Measurements from ENCODE around the gene PSORS1C1.
"Not testable (repeated sequence)": the region's sequence is repeated elsewhere in the genome, so short reads cannot be mapped to it uniquely, and the experiment has no call there.

Gene PSORS1C1

DNA sequence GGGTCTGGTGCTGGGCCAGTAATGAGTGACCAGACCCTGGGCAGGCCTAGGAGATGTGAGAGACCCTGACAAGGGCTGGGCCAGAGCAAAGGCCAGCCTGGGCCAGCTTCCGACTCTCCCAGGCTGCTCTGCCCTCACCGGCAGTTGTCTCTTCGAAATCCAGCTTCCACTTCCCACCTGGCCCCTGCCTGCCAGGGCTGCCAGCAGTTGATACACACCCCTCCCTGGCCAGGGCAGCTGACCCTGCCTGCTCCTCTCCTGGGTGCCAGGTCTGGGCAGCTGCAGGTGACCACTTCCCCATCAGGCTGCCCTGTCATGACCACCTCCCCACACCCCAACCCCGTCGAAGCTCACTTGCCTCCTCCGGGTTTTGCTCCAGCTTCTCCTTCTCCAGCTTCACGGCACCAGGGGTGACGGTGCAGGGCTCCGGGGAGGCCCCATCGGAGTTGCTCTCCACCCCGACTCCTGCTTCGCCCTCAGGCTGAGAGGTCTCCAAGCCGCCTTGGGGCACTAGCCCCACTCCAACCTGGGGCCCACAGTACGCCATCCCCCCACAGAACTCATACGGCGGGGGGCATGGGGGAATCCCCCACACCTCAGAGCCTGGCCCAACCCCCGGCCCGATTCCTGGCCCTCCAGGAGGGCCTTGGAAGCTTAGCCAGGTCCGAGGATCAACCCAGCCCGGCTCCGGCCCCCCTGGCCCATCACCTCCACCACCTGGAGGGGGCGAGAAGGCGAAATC is 55.4 kb downstream of the PSORS1C1 start:
- DNase-seq; in situ Hi-C loops (cut with MboI; ENCODE audit: low pct_unique_long_range_greater_than_20kb, low sequenced_read_pairs): not testable (repeated sequence)

DNA sequence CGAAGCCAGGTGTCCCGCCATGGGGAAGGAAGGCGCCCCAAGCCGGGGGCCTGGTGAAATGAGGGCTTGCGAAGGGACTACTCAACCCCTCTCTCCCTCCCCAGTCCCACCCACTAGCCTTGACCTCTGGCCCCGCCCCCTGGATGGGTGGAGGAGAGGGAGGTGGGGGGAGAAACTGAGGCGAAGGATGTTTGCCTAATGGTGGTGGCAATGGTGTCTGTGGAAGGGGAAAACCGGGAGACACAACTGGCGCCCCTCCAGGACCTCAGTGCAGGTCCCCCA is 55.9 kb downstream of the PSORS1C1 start, which contains the start of gene POU5F1:
Gene POU5F1, minus strand, starts transcription at position 83 of the 282 bp plus-strand sequence. Its CDS starts 62 bp downstream, at position 21.
- DNase-seq, result no peak
- in situ Hi-C loops (cut with MboI; ENCODE audit: low pct_unique_long_range_greater_than_20kb, low sequenced_read_pairs), result no loop called here

- no peak for DNase-seq
- in situ Hi-C loops (cut with MboI; ENCODE audit: low pct_unique_long_range_greater_than_20kb, low sequenced_read_pairs), result no loop called here
Observed at GRCh38 chr6:31170987-31171671, 56.5 kb downstream of the PSORS1C1 start.

- in situ Hi-C loops (cut with MboI; ENCODE audit: low pct_unique_long_range_greater_than_20kb, low sequenced_read_pairs), result no loop called here
- no peak for DNase-seq
Observed at GRCh38 chr6:31171931-31172905, 57.6 kb downstream of the PSORS1C1 start.

- DNase-seq, result no peak
- in situ Hi-C loops (cut with MboI; ENCODE audit: low pct_unique_long_range_greater_than_20kb, low sequenced_read_pairs), result no loop called here
Observed at GRCh38 chr6:31172973-31173384, 58.4 kb downstream of the PSORS1C1 start.

GRCh38 chr6:31173406-31173805 is 58.8 kb downstream of the PSORS1C1 start:
- in situ Hi-C loops (cut with MboI; ENCODE audit: low pct_unique_long_range_greater_than_20kb, low sequenced_read_pairs), result no loop called here
- DNase-seq, result no peak

DNA sequence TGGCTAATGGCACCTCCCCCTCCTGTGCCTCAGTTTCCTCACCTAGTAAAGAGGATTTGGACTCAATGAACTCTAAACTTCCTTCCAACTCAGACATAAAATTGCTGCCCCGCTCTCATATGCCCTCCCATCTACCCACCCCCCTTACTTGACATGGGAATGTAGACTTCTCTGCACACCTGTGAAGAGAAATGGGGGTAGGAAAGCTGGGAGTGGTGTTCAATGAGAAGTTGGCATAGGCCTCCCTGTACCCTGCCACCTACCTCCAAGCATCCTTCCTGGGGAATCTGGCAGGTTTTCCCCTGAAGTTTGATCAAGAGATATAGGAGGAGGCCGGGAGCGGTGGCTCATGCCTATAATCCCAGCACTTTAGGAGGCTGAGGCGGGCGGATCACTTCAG is 59.8 kb downstream of the PSORS1C1 start:
- in situ Hi-C loops (cut with MboI; ENCODE audit: low pct_unique_long_range_greater_than_20kb, low sequenced_read_pairs), result no loop called here
- DNase-seq, result no peak

GRCh38 chr6:31175971-31176370 is 61.4 kb downstream of the PSORS1C1 start:
- in situ Hi-C loops (cut with MboI; ENCODE audit: low pct_unique_long_range_greater_than_20kb, low sequenced_read_pairs), result no loop called here

GRCh38 chr6:31178143-31179041 is 63.8 kb downstream of the PSORS1C1 start:
- DNase-seq, result no peak
- in situ Hi-C loops (cut with MboI; ENCODE audit: low pct_unique_long_range_greater_than_20kb, low sequenced_read_pairs), result no loop called here

More at GRCh38 chr6:31175971-31176370, 61.4 kb downstream of the PSORS1C1 start:
- DNase-seq, result no peak

GRCh38 chr6:31179042-31179386 is 64.4 kb downstream of the PSORS1C1 start:
- in situ Hi-C loops (cut with MboI; ENCODE audit: low pct_unique_long_range_greater_than_20kb, low sequenced_read_pairs), result no loop called here
- DNase-seq, result no peak

DNA sequence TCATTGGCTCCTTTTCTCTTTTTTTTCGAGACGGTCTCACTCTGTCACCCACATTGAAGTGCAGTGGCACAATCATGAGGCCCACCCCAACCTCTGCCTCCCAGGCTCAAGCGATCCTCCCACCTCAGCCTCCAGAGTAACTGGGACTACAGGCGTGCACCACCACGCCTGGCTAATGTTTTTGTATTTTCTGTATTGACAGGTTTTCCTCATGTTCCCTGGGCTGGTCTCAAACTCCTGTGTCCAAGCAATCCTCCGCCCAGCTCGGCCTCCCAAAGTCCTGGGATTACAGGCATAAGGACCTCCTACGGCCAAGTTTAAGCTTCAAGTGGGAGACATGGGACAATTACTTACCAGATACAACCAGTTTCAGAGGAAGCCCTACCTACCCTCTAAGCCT is 65.3 kb downstream of the PSORS1C1 start:
- DNase-seq, result no peak
- in situ Hi-C loops (cut with MboI; ENCODE audit: low pct_unique_long_range_greater_than_20kb, low sequenced_read_pairs), result no loop called here

DNA sequence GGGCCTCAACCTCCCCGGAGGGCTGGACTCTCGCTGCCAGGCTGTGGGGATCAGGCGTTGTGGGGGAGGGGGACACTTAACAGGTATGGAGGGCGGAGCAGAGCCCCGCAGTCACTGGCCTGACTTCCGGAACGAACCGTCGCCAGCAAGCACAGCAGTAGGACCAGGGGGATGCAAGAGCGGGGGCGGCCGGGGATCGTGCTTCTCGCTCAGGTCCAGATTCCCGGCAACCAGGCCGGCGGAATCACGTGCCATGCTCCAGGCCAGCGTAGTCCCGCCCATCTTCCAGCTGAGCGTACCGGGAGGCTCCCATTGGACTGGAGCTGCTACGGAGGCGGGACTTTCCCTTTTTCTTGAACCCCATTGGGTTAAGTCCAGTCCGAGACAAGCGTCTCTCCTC is 65.9 kb downstream of the PSORS1C1 start:
- no peak for DNase-seq
- in situ Hi-C loops (cut with MboI; ENCODE audit: low pct_unique_long_range_greater_than_20kb, low sequenced_read_pairs), result no loop called here

- DNase-seq; in situ Hi-C loops (cut with MboI; ENCODE audit: low pct_unique_long_range_greater_than_20kb, low sequenced_read_pairs): not testable (repeated sequence)
Observed at GRCh38 chr6:31183287-31183686, 68.7 kb downstream of the PSORS1C1 start.

- DNase-seq; in situ Hi-C loops (cut with MboI; ENCODE audit: low pct_unique_long_range_greater_than_20kb, low sequenced_read_pairs): not testable (repeated sequence)
Observed at GRCh38 chr6:31183859-31184258, 69.3 kb downstream of the PSORS1C1 start.

GRCh38 chr6:31185695-31186051 is 71.1 kb downstream of the PSORS1C1 start:
- in situ Hi-C loops (cut with MboI; ENCODE audit: low pct_unique_long_range_greater_than_20kb, low sequenced_read_pairs); DNase-seq: not testable (repeated sequence)

DNA sequence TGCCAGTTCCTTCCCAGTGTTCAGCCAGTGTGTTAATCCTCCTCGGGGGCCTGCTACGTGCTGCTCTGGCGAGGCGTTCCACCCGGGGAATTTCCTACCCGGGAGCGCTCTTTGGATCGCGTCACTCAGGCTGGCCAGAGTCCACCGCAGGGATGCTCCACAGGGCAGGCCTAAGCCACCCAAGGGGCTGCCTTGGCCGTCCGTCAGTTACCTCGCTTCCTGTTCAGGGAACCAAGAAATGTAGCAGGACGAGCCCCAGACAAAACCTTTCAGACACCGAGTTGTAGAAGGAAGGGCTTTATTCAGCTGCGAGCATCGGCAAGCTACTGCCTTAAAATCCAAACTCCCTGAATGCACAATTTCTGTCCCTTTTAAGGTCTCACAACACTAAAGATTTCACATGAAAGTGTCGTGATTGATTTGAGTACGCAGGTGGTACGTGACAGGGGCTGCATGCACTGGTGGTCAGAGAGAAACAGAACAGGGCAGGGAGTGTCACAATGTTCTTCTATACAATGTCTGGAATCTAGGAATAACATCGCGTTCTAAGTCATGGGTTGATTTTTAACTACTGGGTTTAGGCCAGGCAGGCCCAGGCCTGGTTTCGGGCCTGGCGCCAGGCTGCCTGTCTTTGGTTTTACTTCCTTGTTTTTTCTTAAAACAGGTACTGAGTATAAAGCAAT is 71.6 kb downstream of the PSORS1C1 start:
- in situ Hi-C loops (cut with MboI; ENCODE audit: low pct_unique_long_range_greater_than_20kb, low sequenced_read_pairs), result no loop called here
- no peak for DNase-seq

DNA sequence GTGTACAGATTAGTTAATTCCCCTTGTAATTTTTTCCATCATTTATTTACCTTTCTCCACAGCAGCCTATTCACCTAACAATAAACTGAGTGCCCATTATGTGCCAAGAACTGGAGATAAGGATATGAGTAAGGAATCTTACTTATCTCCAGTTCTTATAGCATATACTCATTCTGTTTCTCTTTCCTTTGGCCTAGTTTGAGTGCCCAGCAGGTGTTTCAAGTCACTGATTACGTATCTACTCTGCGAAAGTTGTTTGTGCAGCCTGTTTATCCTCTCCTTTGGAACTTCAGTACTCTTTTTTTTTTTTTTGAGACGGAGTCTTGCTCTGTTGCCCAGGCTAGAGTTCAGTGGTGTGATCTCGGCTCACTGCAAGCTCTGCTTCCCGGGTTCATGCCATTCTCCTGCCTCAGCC is 73.2 kb downstream of the PSORS1C1 start:
- DNase-seq, result no peak
- in situ Hi-C loops (cut with MboI; ENCODE audit: low pct_unique_long_range_greater_than_20kb, low sequenced_read_pairs), result no loop called here

DNA sequence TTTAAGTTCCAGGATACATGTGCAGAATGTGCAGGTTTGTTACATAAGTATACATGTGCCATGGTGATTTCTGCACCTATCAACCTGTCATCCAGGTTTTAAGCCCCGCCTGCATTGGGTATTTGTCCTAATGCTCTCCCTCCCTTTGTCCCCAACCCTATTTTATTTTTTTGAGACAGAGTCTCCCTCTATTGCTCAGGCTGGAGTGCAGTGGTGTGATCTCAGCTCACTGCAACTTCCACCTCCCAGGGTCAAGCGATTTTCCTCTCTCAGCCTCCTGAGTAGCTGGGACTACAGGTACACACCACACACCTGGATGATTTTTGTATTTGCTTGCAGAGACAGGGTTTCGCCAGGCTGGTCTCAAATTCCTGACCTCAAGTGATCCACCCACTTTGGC is 74.6 kb downstream of the PSORS1C1 start:
- in situ Hi-C loops (cut with MboI; ENCODE audit: low pct_unique_long_range_greater_than_20kb, low sequenced_read_pairs); DNase-seq: not testable (repeated sequence)
